Raji (cell line): Measurements from ENCODE around the gene FAM9C.
A peak's percentile ranks its signal among the peaks of the same experiment; 100 is the strongest.

ENCODE experiments used
- POLR2A ChIP-seq: IDR thresholded peaks from 2 replicates; pipeline ENCODE4 v1.6.1; 2011; ENCODE audit warnings: low read depth, low read length, control low read depth; ENCODE audit not compliant: insufficient read depth

The FAM9C gene

DNA sequence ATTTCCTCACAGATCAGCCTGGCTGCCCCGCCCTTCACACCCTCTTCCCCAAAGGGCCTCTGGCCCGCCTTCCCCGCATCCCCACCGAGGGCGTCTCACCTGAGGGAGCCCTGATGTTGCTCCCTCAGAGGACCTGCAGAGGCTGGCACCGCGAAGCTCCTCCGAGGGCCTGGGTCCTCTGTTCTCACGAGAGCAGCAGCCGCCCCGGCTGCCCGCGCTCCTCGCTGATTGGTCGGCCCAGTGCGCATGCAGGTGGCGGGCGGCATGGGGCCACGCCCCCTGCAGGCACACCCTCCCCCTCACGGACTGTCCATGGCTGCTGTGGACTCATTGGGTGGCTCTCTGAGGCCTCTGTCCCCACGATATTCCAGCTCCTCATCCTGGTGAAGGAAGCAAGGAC lies at the start of gene FAM9C:
Gene FAM9C (minus strand): TSS at position 180 of the 400 bp plus-strand sequence. CDS start 831 bp downstream, outside the sequence.
- TF ChIP-seq POLR2A, result no peak

DNA sequence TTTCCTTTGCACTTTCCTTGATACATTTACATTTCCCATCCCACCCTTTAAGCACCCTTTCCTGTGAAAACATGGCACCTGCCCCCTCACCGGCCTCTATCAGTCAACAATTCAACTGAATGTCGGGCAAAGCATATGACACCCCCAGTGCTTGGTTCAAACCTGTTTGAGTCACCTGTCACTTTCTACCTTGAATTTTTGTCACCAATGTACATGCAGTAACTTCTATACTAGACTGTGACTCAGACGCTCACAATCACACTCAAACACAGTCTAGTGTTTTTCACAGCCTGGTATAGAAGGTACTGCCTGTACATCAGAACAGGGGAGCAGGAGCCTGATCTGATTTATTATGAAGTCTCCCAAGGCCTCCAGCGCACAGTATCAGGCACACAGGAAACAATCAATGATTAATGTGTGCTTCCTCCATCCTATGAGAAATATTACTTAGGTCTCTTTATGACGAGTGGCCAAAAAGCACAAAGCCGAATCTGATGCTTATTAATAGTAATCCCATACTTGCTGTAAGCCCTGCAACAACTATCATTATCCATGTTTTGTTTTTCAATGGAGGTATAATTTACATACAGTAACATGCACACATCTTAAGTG lies 49.2 kb upstream of the FAM9C start:
- TF ChIP-seq POLR2A, result no peak

DNA sequence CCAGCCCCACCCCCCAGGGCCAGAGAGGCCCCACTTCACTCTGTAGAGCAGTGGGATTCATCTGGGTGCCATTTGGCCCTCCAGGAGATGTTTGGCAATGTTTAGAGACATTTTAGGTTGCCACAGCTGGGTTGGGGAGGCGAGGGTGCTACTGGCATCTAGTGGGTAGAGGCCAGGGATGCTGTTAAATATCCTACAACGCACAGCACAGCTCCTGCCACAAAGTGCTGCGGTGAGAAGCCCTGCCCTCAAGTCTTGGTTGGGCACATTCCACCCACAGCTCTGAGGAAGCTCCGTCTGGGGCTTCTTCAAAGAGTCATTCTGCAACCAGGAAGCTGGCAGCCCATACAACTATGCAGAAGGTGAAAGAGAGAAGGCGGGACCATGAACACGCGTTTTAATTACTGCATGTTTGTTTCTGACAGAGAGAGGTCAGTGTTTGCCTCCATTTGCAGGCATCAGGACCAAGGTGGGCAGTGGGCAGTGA lies 48.1 kb upstream of the FAM9C start:
- TF ChIP-seq POLR2A, result no peak; the same call in 1 of the 2 replicates

DNA sequence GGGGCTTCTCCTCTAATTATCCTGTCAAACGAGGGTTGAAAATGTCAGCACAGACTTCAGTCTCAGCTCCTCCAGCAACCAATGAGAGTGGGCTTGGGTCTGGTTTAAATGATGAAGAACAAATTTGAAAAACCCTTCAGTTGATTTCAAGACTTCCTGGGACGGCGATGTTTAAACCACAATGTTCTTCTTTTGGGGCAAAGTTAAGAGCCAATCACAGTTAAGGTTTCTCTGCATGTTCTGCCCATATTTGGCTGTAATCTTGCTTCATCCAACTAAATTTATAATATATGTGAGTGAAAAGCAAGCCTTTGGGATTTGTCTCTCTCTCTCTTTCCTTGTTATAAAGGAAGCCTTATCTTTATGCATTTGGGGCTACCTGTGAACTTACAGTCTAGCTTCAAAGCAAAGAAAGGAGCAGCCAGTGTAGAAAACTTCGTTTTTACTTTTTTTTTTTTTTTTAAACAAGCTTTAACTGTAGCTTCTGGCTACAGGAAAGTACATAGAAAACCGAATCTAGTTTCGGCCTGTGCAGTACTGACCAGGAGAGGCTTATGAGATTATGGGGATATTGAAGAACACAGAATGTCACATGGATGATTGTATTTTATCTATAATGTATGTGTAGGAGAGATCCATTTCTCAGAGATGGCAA lies 46.8 kb upstream of the FAM9C start:
- no peak for TF ChIP-seq POLR2A

DNA sequence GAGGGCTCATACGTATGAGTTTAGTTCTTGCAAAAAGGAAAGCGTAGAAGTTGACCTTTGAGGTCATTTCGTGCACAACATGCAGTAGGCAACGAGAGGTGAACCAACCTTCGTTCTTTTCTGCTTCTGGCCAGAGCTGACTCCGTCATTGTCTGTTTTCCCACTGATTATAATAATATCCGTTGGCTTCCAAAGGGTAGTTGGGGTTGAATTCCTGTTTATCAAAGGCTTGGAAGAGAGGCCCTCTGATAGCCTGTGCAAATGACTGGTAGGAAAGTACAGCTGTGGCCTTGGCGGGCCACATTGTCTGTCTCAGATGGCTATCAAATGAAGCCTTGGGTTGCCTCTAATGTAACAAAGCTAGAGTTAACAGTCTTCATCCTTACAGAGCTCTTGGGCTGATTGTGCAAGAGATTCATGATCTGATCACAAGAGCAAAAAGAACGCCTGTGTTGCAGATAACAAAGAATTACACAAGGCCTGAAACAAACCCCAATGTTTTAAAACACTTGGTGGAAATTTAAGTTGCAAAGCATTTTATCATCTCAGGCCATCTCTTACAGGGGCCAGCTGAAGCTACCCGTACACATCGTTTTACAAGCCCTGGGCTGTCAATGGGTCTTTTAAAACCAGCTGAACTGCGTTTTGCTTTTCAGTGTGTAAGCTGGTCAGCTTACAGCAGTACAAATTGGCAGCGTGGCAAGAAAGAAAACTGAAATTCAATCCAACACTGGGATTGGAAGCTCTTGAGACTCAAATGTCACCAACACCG lies 46.1 kb upstream of the FAM9C start:
- TF ChIP-seq POLR2A, result no peak

GRCh38 chrX:13090027-13090338 lies 45.6 kb upstream of the FAM9C start:
- TF ChIP-seq POLR2A, result no peak

GRCh38 chrX:13088156-13088487 lies 43.7 kb upstream of the FAM9C start:
- TF ChIP-seq POLR2A, result no peak

GRCh38 chrX:13087322-13088155 lies 43.1 kb upstream of the FAM9C start:
- 0 out of 2 replicates have a peak, but pooled peaks have one; percentile 12 for TF ChIP-seq POLR2A

DNA sequence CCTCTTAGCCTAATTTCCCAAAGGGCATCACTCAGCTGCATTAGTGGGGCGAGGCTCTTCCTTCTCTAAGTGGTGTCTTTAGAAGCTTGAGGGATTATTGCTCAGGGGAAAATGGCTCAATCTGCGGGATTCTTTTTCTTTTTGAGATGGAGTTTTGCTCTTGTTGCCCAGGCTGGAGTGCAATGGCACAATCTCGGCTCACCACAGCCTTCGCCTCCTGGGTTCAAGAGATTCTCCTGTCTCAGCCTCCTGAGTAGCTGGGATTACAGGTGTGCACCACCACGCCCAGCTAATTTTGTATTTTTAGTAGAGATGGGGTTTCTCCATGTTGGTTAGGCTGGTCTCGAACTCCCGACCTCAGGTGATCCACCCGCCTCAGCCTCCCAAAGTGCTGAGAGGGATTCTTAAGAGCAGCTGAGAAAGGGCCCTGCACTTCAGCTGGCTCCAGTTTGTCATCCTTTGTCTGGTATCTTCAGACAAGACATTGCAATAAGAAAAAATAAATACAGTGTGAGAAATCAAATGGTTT lies 42.4 kb upstream of the FAM9C start:
- peak; percentile 2; the same call in 1 of the 2 replicates for TF ChIP-seq POLR2A

DNA sequence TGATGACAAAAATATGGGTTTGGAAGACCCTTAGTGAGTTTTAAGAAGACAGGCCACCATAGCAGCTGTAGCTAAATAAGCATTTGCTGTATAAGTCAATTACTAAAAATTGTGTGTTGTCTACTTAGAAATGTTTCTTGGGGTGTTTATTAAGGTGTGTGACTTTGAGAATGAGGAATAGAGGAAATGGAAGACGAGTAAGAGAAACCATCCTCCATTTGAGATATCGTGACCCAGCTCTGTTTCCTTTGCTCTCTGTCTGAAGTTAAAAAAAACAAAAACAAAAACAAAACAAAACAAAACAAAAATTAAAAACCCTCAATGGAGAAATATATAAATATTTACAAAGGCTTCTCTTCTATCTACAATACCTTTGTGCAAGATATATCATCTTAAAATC lies 41.7 kb upstream of the FAM9C start:
- no peak for TF ChIP-seq POLR2A

DNA sequence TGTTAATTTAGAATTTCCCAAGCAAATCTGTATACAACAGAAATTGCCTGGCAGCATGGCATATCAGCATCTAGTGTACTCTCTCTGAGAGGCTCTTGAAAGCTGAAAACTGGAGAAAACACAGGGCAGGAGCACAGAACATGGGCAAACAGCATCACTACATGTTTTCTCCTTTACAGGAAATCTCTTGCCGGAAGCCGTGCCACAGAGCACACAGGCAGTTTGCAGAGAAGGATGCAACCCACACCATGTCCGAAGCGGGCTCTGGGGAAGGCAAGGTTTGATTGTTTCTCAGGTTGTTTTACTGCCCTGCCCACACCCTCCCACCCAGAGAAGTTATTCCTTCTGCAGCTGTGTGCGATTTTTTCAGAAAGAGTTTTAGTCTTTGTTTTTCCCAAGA lies 41.1 kb upstream of the FAM9C start:
- peak; percentile 48; the same call in 1 of the 2 replicates for TF ChIP-seq POLR2A

- TF ChIP-seq POLR2A, result no peak
Observed at GRCh38 chrX:13084611-13085010, 40.2 kb upstream of the FAM9C start.

- no peak for TF ChIP-seq POLR2A
Observed at GRCh38 chrX:13082206-13083065, 38.0 kb upstream of the FAM9C start.
